IPS-15b (cell line): ENCODE data around the gene MGME1.

Experiments used
- H3K27me3 ChIP-seq: one replicate; pipeline ENCODE4 v1.6.1; 2013; ENCODE audit warnings: low read length; ENCODE audit not compliant: control insufficient read depth, insufficient read depth
- H3K36me3 ChIP-seq: one replicate; pipeline ENCODE4 v1.6.1; 2013; ENCODE audit warnings: low read length; ENCODE audit not compliant: control insufficient read depth, insufficient read depth
- H3K4me1 ChIP-seq: one replicate; pipeline ENCODE4 v1.6.1; 2013; ENCODE audit warnings: mild to moderate bottlenecking, low read length; ENCODE audit not compliant: control insufficient read depth, insufficient read depth
- H3K4me3 ChIP-seq: one replicate; pipeline ENCODE4 v1.5.1; 2013; ENCODE audit warnings: low read depth, low read length
- H3K9ac ChIP-seq: one replicate; pipeline ENCODE4 v1.6.1; 2013; ENCODE audit warnings: low read depth, mild to moderate bottlenecking, low read length
- H3K9me3 ChIP-seq: one replicate; pipeline ENCODE4 v1.6.1; 2013; ENCODE audit warnings: mild to moderate bottlenecking, low read length; ENCODE audit not compliant: control insufficient read depth, insufficient read depth

Gene MGME1

GRCh38 chr20:17934141-17934862 lies 34.5 kb upstream of the MGME1 start:
- no peaks in the 10 kb centered on the region for H3K36me3 ChIP-seq
- H3K4me1 ChIP-seq, result peaks cover 20% of the 10 kb centered on the region
- no peaks in the 10 kb centered on the region for H3K9me3 ChIP-seq
- peak overlapping the region; percentile 5 for H3K4me3 ChIP-seq
- H3K27me3 ChIP-seq, result peaks cover 17% of the 10 kb centered on the region
- no peak overlapping the region for H3K9ac ChIP-seq

GRCh38 chr20:17935186-17935585 lies 33.6 kb upstream of the MGME1 start:
- Histone ChIP-seq H3K9me3 (no peaks in the 10 kb centered on the region), H3K4me1 (peaks cover 25% of the 10 kb centered on the region), H3K36me3 (no peaks in the 10 kb centered on the region), H3K4me3 (no peak overlapping the region), H3K27me3 (peaks cover 17% of the 10 kb centered on the region), H3K9ac (no peak overlapping the region)

GRCh38 chr20:17935761-17936160 lies 33.1 kb upstream of the MGME1 start:
- H3K36me3 ChIP-seq, result no peaks in the 10 kb centered on the region
- no peak overlapping the region for H3K4me3 ChIP-seq
- peaks cover 30% of the 10 kb centered on the region for H3K4me1 ChIP-seq

GRCh38 chr20:17936286-17936760 lies 32.5 kb upstream of the MGME1 start:
- no peaks in the 10 kb centered on the region for H3K36me3 ChIP-seq
- H3K27me3 ChIP-seq, result peaks cover 17% of the 10 kb centered on the region
- H3K4me1 ChIP-seq, result peaks cover 31% of the 10 kb centered on the region
- no peak overlapping the region for H3K4me3 ChIP-seq
- H3K9ac ChIP-seq, result no peak overlapping the region
- H3K9me3 ChIP-seq, result no peaks in the 10 kb centered on the region

More at GRCh38 chr20:17935761-17936160, 33.1 kb upstream of the MGME1 start:
- no peak overlapping the region for H3K9ac ChIP-seq
- no peaks in the 10 kb centered on the region for H3K9me3 ChIP-seq
- H3K27me3 ChIP-seq, result peaks cover 17% of the 10 kb centered on the region

- Histone ChIP-seq H3K4me3 (no peak overlapping the region), H3K9ac (no peak overlapping the region), H3K27me3 (peaks cover 16% of the 10 kb centered on the region), H3K36me3 (peaks cover 3% of the 10 kb centered on the region), H3K9me3 (no peaks in the 10 kb centered on the region), H3K4me1 (peaks cover 31% of the 10 kb centered on the region)
Measured at GRCh38 chr20:17936761-17937732, 31.8 kb upstream of the MGME1 start.

- Histone ChIP-seq H3K4me1 (peaks cover 22% of the 10 kb centered on the region), H3K4me3 (no peak overlapping the region), H3K9me3 (no peaks in the 10 kb centered on the region), H3K27me3 (peaks cover 2% of the 10 kb centered on the region), H3K36me3 (peaks cover 14% of the 10 kb centered on the region), H3K9ac (peak overlapping the region; percentile 19)
Measured at GRCh38 chr20:17938871-17939619, 29.8 kb upstream of the MGME1 start.

GRCh38 chr20:17939622-17940223 lies 29.1 kb upstream of the MGME1 start:
- no peak overlapping the region for H3K4me3 ChIP-seq
- H3K27me3 ChIP-seq, result peaks cover 2% of the 10 kb centered on the region

GRCh38 chr20:17940224-17940971 lies 28.4 kb upstream of the MGME1 start:
- Histone ChIP-seq H3K9me3 (no peaks in the 10 kb centered on the region), H3K4me1 (peaks cover 14% of the 10 kb centered on the region), H3K9ac (no peak overlapping the region), H3K4me3 (no peak overlapping the region), H3K36me3 (peaks cover 21% of the 10 kb centered on the region), H3K27me3 (no peaks in the 10 kb centered on the region)

More at GRCh38 chr20:17939622-17940223, 29.1 kb upstream of the MGME1 start:
- peaks cover 18% of the 10 kb centered on the region for H3K4me1 ChIP-seq
- H3K9ac ChIP-seq, result peak overlapping the region; percentile 19
- peaks cover 14% of the 10 kb centered on the region for H3K36me3 ChIP-seq
- no peaks in the 10 kb centered on the region for H3K9me3 ChIP-seq

- Histone ChIP-seq H3K4me3 (no peak overlapping the region), H3K4me1 (peaks cover 14% of the 10 kb centered on the region), H3K9me3 (no peaks in the 10 kb centered on the region), H3K36me3 (peaks cover 27% of the 10 kb centered on the region), H3K27me3 (no peaks in the 10 kb centered on the region), H3K9ac (no peak overlapping the region)
Measured at GRCh38 chr20:17941087-17941825, 27.6 kb upstream of the MGME1 start.

- H3K4me1 ChIP-seq, result peaks cover 14% of the 10 kb centered on the region
- no peaks in the 10 kb centered on the region for H3K27me3 ChIP-seq
Measured at GRCh38 chr20:17941826-17942196, 27.0 kb upstream of the MGME1 start.

More at GRCh38 chr20:17941826-17942196, 27.0 kb upstream of the MGME1 start:
- Histone ChIP-seq H3K9me3 (no peaks in the 10 kb centered on the region), H3K9ac (no peak overlapping the region), H3K36me3 (peaks cover 27% of the 10 kb centered on the region), H3K4me3 (no peak overlapping the region)
